Gastrocnemius medialis (tissue), 4 donors: ENCODE measurements around the gene USP34. TPM values are rescaled to one million over a fixed set of nuclear protein-coding genes. Genes with fewer than 3 reads are reported as not detected.

ENCODE experiments used
- ATAC-seq, 2 donors: fragments of 150-250 bp; one replicate each; pipeline ENCODE4 v1.9.1; 2016
- DNase-seq, 2 donors: peaks; one replicate each; pipeline ENCODE4 v3.0.0-alpha.2; 2019
- H3K27ac ChIP-seq, 4 donors: fragments of 200-600 bp; sonication (generic); 1 replicate in 1 of 4; 2 replicates in 3 of 4; pipeline ENCODE4 v1.5.1; 2016 to 2018; ENCODE audit warnings: mild to moderate bottlenecking in 2 of 4, moderate library complexity in 1 of 4
- H3K27me3 ChIP-seq, 3 donors: fragments of 200-600 bp; sonication (generic) in 2 of 3; 1 replicate in 1 of 3; 2 replicates in 2 of 3; pipeline versions ENCODE4 v1.5.1 to v1.6.0; 2016 to 2019; ENCODE audit warnings: mild to moderate bottlenecking in 1 of 3, moderate library complexity in 1 of 3
- H3K36me3 ChIP-seq, 2 donors: fragments of 200-600 bp; sonication (generic) in 1 of 2; one replicate each; pipeline ENCODE4 v1.5.1; 2017 to 2018
- H3K4me1 ChIP-seq, 2 donors: fragments of 200-600 bp; sonication (generic) in 1 of 2; one replicate each; pipeline ENCODE4 v1.5.1; 2016 to 2017; ENCODE audit warnings: mild to moderate bottlenecking in 2 of 2
- H3K4me3 ChIP-seq, 4 donors: fragments of 200-600 bp; sonication (generic) in 3 of 4; 1 replicate in 1 of 4; 2 replicates in 3 of 4; pipeline ENCODE4 v1.5.1; 2016 to 2019; ENCODE audit warnings: mild to moderate bottlenecking in 2 of 4
- H3K9me3 ChIP-seq, 3 donors: fragments of 200-600 bp; sonication (generic) in 2 of 3; 1 replicate in 1 of 3; 2 replicates in 2 of 3; pipeline ENCODE4 v1.5.1; 2016 to 2019
- POLR2A ChIP-seq, 2 donors: fragments of 450-650 bp; IDR thresholded peaks; one replicate each; pipeline ENCODE4 v1.6.1; 2017; ENCODE audit warnings: antibody characterized with exemption in 2 of 2, mild to moderate bottlenecking in 2 of 2, moderate library complexity in 2 of 2
- in situ Hi-C, 4 donors: fragments of 200-750 bp; cut with MboI; loops; one replicate each; pipeline versions ENCODE4 v1.15.0 to v1.8.0; 2017; ENCODE audit warnings: low sequenced_read_pairs in 4 of 4
- intact Hi-C: fragments of 100-400 bp; cut with DNase I; formaldehyde crosslinking; loops from one replicate; pipeline ENCODE4 v1.15.1; 2023; ENCODE audit warnings: low total_unique reads
- total RNA-seq, 4 donors: library from RNA; depleted of rRNA; stranded (reverse); fragments of >200 nt; gene quantifications; one replicate each; pipeline versions ENCODE4 v1.1.0 to v1.2.3, GENCODE V29; 2016
- TF ChIP-seq, protein P1 (sequence below), 5 experiments: fragments of 450-650 bp in 3 of 5; fragments of 200-600 bp in 2 of 5; sonication (generic) in 2 of 5; IDR thresholded peaks in 4 of 5; conservative IDR thresholded peaks in 1 of 5; 1 replicate in 4 of 5; 2 replicates in 1 of 5; pipeline ENCODE4 v1.5.1; 2016 to 2019; ENCODE audit warnings: antibody characterized with exemption in 5 of 5, mild to moderate bottlenecking in 3 of 5, moderate library complexity in 3 of 5

The USP34 gene
- total RNA-seq, 4 donors from 2014 or later: 64.5 to 150 (median 76.3) TPM

DNA sequence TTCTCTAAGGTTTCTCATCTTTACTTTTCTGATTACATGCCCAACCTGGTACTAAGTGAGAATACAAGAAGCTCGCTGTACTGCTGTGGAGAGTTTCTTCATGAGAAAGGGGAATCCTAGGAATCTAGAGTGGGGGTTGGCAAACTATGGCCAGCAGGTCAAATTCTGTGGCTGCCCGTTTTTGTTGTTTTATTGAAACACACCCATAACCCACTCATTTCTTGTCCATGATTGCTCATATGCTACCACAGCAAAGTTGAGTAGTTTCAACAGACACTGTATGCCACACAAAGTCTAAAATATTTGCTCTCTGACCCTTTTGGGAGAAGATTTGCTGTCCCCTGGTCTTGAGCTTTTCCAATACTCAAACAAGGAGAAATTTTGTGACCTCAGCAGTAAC lies 250.1 kb downstream of the USP34 start:
- Histone ChIP-seq H3K9me3 (no peaks in the 10 kb centered on the region), H3K27ac (no peak overlapping the region), H3K36me3 (peaks cover 0 to 55% of the 10 kb centered on the region in 2 donors), H3K27me3 (no peaks in the 10 kb centered on the region), H3K4me1 (no peaks in the 10 kb centered on the region), H3K4me3 (no peak overlapping the region)
- TF ChIP-seq, protein P1, sequence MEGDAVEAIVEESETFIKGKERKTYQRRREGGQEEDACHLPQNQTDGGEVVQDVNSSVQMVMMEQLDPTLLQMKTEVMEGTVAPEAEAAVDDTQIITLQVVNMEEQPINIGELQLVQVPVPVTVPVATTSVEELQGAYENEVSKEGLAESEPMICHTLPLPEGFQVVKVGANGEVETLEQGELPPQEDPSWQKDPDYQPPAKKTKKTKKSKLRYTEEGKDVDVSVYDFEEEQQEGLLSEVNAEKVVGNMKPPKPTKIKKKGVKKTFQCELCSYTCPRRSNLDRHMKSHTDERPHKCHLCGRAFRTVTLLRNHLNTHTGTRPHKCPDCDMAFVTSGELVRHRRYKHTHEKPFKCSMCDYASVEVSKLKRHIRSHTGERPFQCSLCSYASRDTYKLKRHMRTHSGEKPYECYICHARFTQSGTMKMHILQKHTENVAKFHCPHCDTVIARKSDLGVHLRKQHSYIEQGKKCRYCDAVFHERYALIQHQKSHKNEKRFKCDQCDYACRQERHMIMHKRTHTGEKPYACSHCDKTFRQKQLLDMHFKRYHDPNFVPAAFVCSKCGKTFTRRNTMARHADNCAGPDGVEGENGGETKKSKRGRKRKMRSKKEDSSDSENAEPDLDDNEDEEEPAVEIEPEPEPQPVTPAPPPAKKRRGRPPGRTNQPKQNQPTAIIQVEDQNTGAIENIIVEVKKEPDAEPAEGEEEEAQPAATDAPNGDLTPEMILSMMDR (IDR thresholded peaks at IDR 0.05 in 4 of 5, conservative IDR thresholded peaks at IDR 0.05 in 1 of 5): no peak
- TF ChIP-seq POLR2A (IDR thresholded peaks at IDR 0.05): no peak
- in situ Hi-C loops: no loop called here
- DNase-seq (no peak), ATAC-seq (no peak)
- intact Hi-C loops: no loop called here

GRCh38 chr2:61218817-61219170 lies 252.1 kb downstream of the USP34 start:
- ATAC-seq: no peak
- Histone ChIP-seq H3K9me3 (no peaks in the 10 kb centered on the region), H3K27me3 (no peaks in the 10 kb centered on the region), H3K36me3 (peaks cover 0 to 61% of the 10 kb centered on the region in 2 donors), H3K4me3 (no peak overlapping the region), H3K27ac (no peak overlapping the region), H3K4me1 (no peaks in the 10 kb centered on the region)
- TF ChIP-seq, protein P1 (IDR thresholded peaks at IDR 0.05 in 4 of 5, conservative IDR thresholded peaks at IDR 0.05 in 1 of 5): no peak
- TF ChIP-seq POLR2A (IDR thresholded peaks at IDR 0.05): no peak
- in situ Hi-C loops (no loop called here), intact Hi-C loops (no loop called here)
- no peak for DNase-seq

- Histone ChIP-seq H3K27me3 (no peaks in the 10 kb centered on the region), H3K27ac (no peak overlapping the region), H3K4me1 (no peaks in the 10 kb centered on the region), H3K4me3 (no peak overlapping the region), H3K36me3 (peaks cover 0 to 57% of the 10 kb centered on the region in 2 donors), H3K9me3 (no peaks in the 10 kb centered on the region)
- no peak for TF ChIP-seq POLR2A (IDR thresholded peaks at IDR 0.05)
- TF ChIP-seq, protein P1 (IDR thresholded peaks at IDR 0.05 in 4 of 5, conservative IDR thresholded peaks at IDR 0.05 in 1 of 5): no peak
- in situ Hi-C loops: no loop called here
- ATAC-seq (no peak), DNase-seq (no peak)
- intact Hi-C loops: no loop called here
These were observed 252.6 kb downstream of the USP34 start for GRCh38 chr2:61218076-61218816.

GRCh38 chr2:61214171-61214570 lies 256.7 kb downstream of the USP34 start:
- intact Hi-C loops: no loop called here
- H3K27me3 ChIP-seq: no peaks in the 10 kb centered on the region

More at GRCh38 chr2:61214171-61214570, 256.7 kb downstream of the USP34 start:
- Histone ChIP-seq H3K36me3 (peaks cover 0 to 28% of the 10 kb centered on the region in 2 donors), H3K27ac (no peak overlapping the region), H3K4me1 (peaks cover 9 to 16% of the 10 kb centered on the region in 2 donors), H3K9me3 (no peaks in the 10 kb centered on the region), H3K4me3 (no peak overlapping the region)
- TF ChIP-seq, protein P1 (IDR thresholded peaks at IDR 0.05 in 4 of 5, conservative IDR thresholded peaks at IDR 0.05 in 1 of 5): no peak
- no peak for TF ChIP-seq POLR2A (IDR thresholded peaks at IDR 0.05)
- ATAC-seq (no peak), DNase-seq (no peak)
- in situ Hi-C loops: no loop called here
